Mesenchymal stem cell (in vitro differentiated cells and primary cell): Measurements from ENCODE around the gene VEPH1.

Experiments
- DNase-seq: peaks from one replicate; pipeline ENCODE4 v3.0.0-alpha.2; 2013
- H2AFZ ChIP-seq: one replicate; pipeline ENCODE4 v1.6.1; 2013; ENCODE audit warnings: low read depth, mild to moderate bottlenecking, control low read depth, inconsistent platforms, low read length, moderate library complexity
- H2AK5ac ChIP-seq: 2 replicates; pipeline ENCODE4 v1.6.1; 2013; ENCODE audit warnings: low read length, moderate library complexity, mild to moderate bottlenecking, inconsistent platforms; ENCODE audit not compliant: severe bottlenecking
- H2BK120ac ChIP-seq: one replicate; pipeline ENCODE4 v1.6.1; 2013; ENCODE audit warnings: low read depth, mild to moderate bottlenecking, inconsistent platforms, low read length, moderate library complexity
- H2BK12ac ChIP-seq, 2 experiments: one replicate each; pipeline ENCODE4 v1.6.1; 2013; ENCODE audit warnings: inconsistent platforms in 2 of 2, low read length in 2 of 2, mild to moderate bottlenecking in 2 of 2, moderate library complexity in 2 of 2, control low read depth in 1 of 2
- H2BK15ac ChIP-seq: one replicate; pipeline ENCODE4 v1.6.1; 2013; ENCODE audit warnings: mild to moderate bottlenecking, low read depth, inconsistent platforms; ENCODE audit not compliant: poor library complexity, severe bottlenecking
- H2BK5ac ChIP-seq: 2 replicates; pipeline ENCODE4 v1.6.1; 2013; ENCODE audit warnings: low read depth, mild to moderate bottlenecking, low read length, control low read depth, inconsistent platforms; ENCODE audit not compliant: poor library complexity, severe bottlenecking
- H3K14ac ChIP-seq, 2 experiments: one replicate each; pipeline ENCODE4 v1.6.1; 2013; ENCODE audit warnings: inconsistent platforms in 2 of 2, low read length in 2 of 2, control low read depth in 1 of 2, mild to moderate bottlenecking in 1 of 2, moderate library complexity in 1 of 2
- H3K18ac ChIP-seq, 2 experiments: one replicate each; pipeline ENCODE4 v1.6.1; 2013; ENCODE audit warnings: inconsistent platforms in 2 of 2, low read length in 2 of 2, control low read depth in 1 of 2, low read depth in 1 of 2, mild to moderate bottlenecking in 1 of 2
- H3K23ac ChIP-seq, 2 experiments: one replicate each; pipeline ENCODE4 v1.6.1; 2013; ENCODE audit warnings: inconsistent platforms in 2 of 2, low read length in 2 of 2, mild to moderate bottlenecking in 2 of 2, moderate library complexity in 2 of 2, control low read depth in 1 of 2
- H3K27ac ChIP-seq: 2 replicates; pipeline ENCODE4 v1.5.1; 2013; ENCODE audit warnings: mild to moderate bottlenecking, moderate library complexity, low read length, control low read depth, inconsistent platforms; ENCODE audit not compliant: poor library complexity, severe bottlenecking
- H3K27me3 ChIP-seq, 2 experiments: 2 replicates each; pipeline versions ENCODE4 v1.6.1 to v1.7.0; 2013; ENCODE audit warnings: low read length in 2 of 2, mild to moderate bottlenecking in 2 of 2, moderate library complexity in 2 of 2, control low read depth in 1 of 2, inconsistent platforms in 1 of 2; ENCODE audit not compliant: control insufficient read depth in 1 of 2, insufficient read depth in 1 of 2
- H3K36me3 ChIP-seq, 2 experiments: 2 replicates each; pipeline versions ENCODE4 v1.6.1 to v1.7.0; 2013; ENCODE audit warnings: low read length in 2 of 2, control low read depth in 1 of 2, inconsistent platforms in 1 of 2, low read depth in 1 of 2, mild to moderate bottlenecking in 1 of 2; ENCODE audit not compliant: insufficient read depth in 2 of 2, control insufficient read depth in 1 of 2
- H3K4ac ChIP-seq, 2 experiments: one replicate each; pipeline ENCODE4 v1.6.1; 2013; ENCODE audit warnings: inconsistent platforms in 2 of 2, low read length in 2 of 2, mild to moderate bottlenecking in 2 of 2, moderate library complexity in 2 of 2, control low read depth in 1 of 2, low read depth in 1 of 2
- H3K4me1 ChIP-seq: 2 replicates; pipeline ENCODE4 v1.6.1; 2013; ENCODE audit warnings: low read depth, low read length, control low read depth; ENCODE audit not compliant: control insufficient read depth, insufficient read depth
- H3K4me2 ChIP-seq: 2 replicates; pipeline ENCODE4 v1.6.1; 2013; ENCODE audit warnings: low read length, mild to moderate bottlenecking, inconsistent platforms; ENCODE audit not compliant: poor library complexity, severe bottlenecking
- H3K4me3 ChIP-seq, 2 experiments: 2 replicates each; pipeline versions ENCODE4 v1.5.1 to v1.7.0; 2013; ENCODE audit warnings: low read length in 2 of 2, mild to moderate bottlenecking in 2 of 2, control low read depth in 1 of 2, low read depth in 1 of 2; ENCODE audit not compliant: insufficient read depth in 1 of 2
- H3K79me1 ChIP-seq: replicated peaks from 2 replicates; pipeline ENCODE4 v1.6.1; 2013; ENCODE audit warnings: mild to moderate bottlenecking, control low read depth, low read length, inconsistent platforms; ENCODE audit not compliant: poor library complexity, severe bottlenecking
- H3K9ac ChIP-seq: 2 replicates; pipeline ENCODE4 v1.7.0; 2013; ENCODE audit warnings: mild to moderate bottlenecking, low read length, moderate library complexity
- H3K9me3 ChIP-seq: 2 replicates; pipeline ENCODE4 v1.7.0; 2013; ENCODE audit warnings: mild to moderate bottlenecking, low read length; ENCODE audit not compliant: control insufficient read depth
- H4K8ac ChIP-seq: one replicate; pipeline ENCODE4 v1.6.1; 2013; ENCODE audit warnings: inconsistent platforms, mild to moderate bottlenecking, low read length, moderate library complexity
- H4K91ac ChIP-seq: one replicate; pipeline ENCODE4 v1.6.1; 2013; ENCODE audit warnings: mild to moderate bottlenecking, low read length, inconsistent platforms
- WGBS: methylation state at CpG from one replicate; pipeline ENCODE4 v1.1.7; 2013; ENCODE audit warnings: mixed read lengths; 5-methylcytosine and 5-hydroxymethylcytosine counted together

Gene VEPH1

DNA sequence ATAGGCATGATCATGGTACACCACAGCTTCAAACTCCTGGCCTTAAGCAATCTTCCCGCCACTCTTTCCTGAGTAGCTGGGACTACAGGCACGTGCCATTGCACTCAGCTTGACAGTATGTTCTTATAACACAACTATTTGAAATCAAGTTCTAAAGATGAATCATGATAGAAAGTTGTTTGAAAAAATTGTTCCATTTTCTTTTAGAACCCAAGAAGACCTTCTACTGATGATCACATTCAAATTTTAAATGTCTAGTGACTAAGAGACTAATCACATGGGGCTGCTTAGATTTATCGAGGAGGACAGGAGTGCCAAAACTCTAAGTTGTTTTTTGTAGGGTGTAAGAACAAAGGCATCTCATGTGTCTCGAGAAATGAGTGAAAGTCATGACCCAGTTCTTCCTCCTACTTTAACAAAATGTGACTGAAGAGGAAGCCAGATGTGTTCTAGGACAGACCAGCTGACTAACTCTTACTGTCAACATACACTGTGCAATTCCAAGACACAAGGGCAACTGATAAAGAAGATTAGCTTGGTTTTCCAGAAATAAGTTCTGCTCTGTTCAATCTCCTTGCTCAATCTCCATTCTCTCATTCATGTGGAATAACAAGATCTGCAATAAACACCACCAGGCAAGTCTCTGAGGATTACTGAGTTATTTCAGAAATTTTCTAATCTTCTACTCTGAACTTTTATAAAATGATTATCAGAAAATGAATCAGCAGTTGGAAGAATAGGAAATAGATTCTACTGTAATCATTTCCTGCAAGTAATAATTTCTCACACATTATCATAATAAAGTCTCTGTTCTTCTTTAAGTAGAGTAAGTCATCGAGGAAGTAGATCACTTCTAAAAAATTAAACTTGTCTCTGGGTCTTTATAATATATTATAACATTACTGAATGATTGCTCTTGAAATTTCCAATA is 220.7 kb downstream of the VEPH1 start:
- Histone ChIP-seq H3K14ac (no peak overlapping the region), H3K18ac (no peak overlapping the region), H2BK5ac (no peak overlapping the region), H2BK120ac (no peak overlapping the region), H3K27ac (no peak overlapping the region), H3K36me3 (no peaks in the 10 kb centered on the region), H3K79me1 (no peaks in the 10 kb centered on the region), H3K9me3 (no peaks in the 10 kb centered on the region), H3K4me1 (no peaks in the 10 kb centered on the region), H2AFZ (no peak overlapping the region), H3K4me2 (no peak overlapping the region), H4K8ac (no peak overlapping the region), H3K23ac (no peak overlapping the region), H2BK15ac (no peak overlapping the region), H3K27me3 (no peaks in the 10 kb centered on the region), H4K91ac (no peak overlapping the region), H3K4me3 (no peak overlapping the region), H3K9ac (peak overlapping the region; percentile 30), H2AK5ac (no peak overlapping the region), H2BK12ac (no peak overlapping the region), H3K4ac (no peak overlapping the region)
- DNase-seq = peak; percentile 83
- 7% methylated on average over 2 of the region's 5 CpGs for WGBS

GRCh38 chr3:157280786-157281185 is 222.4 kb downstream of the VEPH1 start:
- no peak overlapping the region for H2BK120ac ChIP-seq
- H3K4me1 ChIP-seq = no peaks in the 10 kb centered on the region
- no peak overlapping the region for H2AK5ac ChIP-seq
- 58% methylated on average over 2 of the region's 2 CpGs for WGBS
- no peak overlapping the region for H2AFZ ChIP-seq
- no peaks in the 10 kb centered on the region for H3K79me1 ChIP-seq
- no peaks in the 10 kb centered on the region for H3K9me3 ChIP-seq
- no peak overlapping the region for H3K4ac ChIP-seq
- no peak overlapping the region for H3K9ac ChIP-seq
- H3K18ac ChIP-seq = no peak overlapping the region
- no peak overlapping the region for H3K27ac ChIP-seq
- H3K36me3 ChIP-seq = no peaks in the 10 kb centered on the region
- H3K14ac ChIP-seq = no peak overlapping the region
- no peak overlapping the region for H4K8ac ChIP-seq
- H2BK15ac ChIP-seq = no peak overlapping the region
- no peak overlapping the region for H2BK12ac ChIP-seq
- no peak for DNase-seq
- H3K4me2 ChIP-seq = no peak overlapping the region
- H2BK5ac ChIP-seq = no peak overlapping the region
- no peak overlapping the region for H3K4me3 ChIP-seq
- H4K91ac ChIP-seq = no peak overlapping the region
- no peaks in the 10 kb centered on the region for H3K27me3 ChIP-seq
- no peak overlapping the region for H3K23ac ChIP-seq

- Histone ChIP-seq H2AK5ac (no peak overlapping the region), H3K27ac (no peak overlapping the region), H2BK120ac (no peak overlapping the region), H3K27me3 (no peaks in the 10 kb centered on the region), H2BK12ac (no peak overlapping the region), H3K4me2 (no peak overlapping the region), H4K8ac (no peak overlapping the region), H3K36me3 (no peaks in the 10 kb centered on the region), H3K18ac (no peak overlapping the region), H2AFZ (no peak overlapping the region), H2BK5ac (no peak overlapping the region), H3K4me3 (no peak overlapping the region), H3K4me1 (no peaks in the 10 kb centered on the region), H2BK15ac (no peak overlapping the region), H3K14ac (no peak overlapping the region), H3K9me3 (no peaks in the 10 kb centered on the region), H3K4ac (no peak overlapping the region), H3K9ac (no peak overlapping the region), H3K23ac (no peak overlapping the region), H4K91ac (no peak overlapping the region), H3K79me1 (no peaks in the 10 kb centered on the region)
- DNase-seq = no peak
Observed at GRCh38 chr3:157280354-157280753, 222.9 kb downstream of the VEPH1 start.

- Histone ChIP-seq H3K4ac (no peak overlapping the region), H2BK15ac (no peak overlapping the region), H2BK12ac (no peak overlapping the region), H3K36me3 (no peaks in the 10 kb centered on the region), H2BK120ac (no peak overlapping the region), H2BK5ac (no peak overlapping the region), H3K27me3 (no peaks in the 10 kb centered on the region), H2AFZ (no peak overlapping the region), H3K79me1 (no peaks in the 10 kb centered on the region), H4K8ac (no peak overlapping the region), H3K9me3 (no peaks in the 10 kb centered on the region), H3K18ac (no peak overlapping the region), H2AK5ac (no peak overlapping the region), H3K27ac (no peak overlapping the region), H3K9ac (no peak overlapping the region), H3K4me2 (no peak overlapping the region), H4K91ac (no peak overlapping the region), H3K4me1 (no peaks in the 10 kb centered on the region), H3K23ac (no peak overlapping the region), H3K4me3 (no peak overlapping the region), H3K14ac (no peak overlapping the region)
- DNase-seq = no peak
- 97% methylated on average over 1 of the region's 1 CpG for WGBS
Observed at GRCh38 chr3:157279237-157279636, 224.0 kb downstream of the VEPH1 start.
